Caco-2 (cell line): ENCODE results near the gene PRDM11. TPM values are rescaled to one million over a fixed set of nuclear protein-coding genes. Genes with fewer than 3 reads are reported as not detected.
A peak's percentile ranks its signal among the peaks of the same experiment; 100 is the strongest.
"Not testable (repeated sequence)": the region's sequence is repeated elsewhere in the genome, so short reads cannot be mapped to it uniquely, and the experiment has no call there.

Experiments
- BruUV-seq: library from RNA; stranded (reverse); fragments of 400-500 nt; replicated peaks from 2 replicates; lab custom pipeline; 2021; lab: Mats Ljungman, UMichigan
- CTCF ChIA-PET: fragments of 300-600 bp; sonication (Branson Sonifier 250); formaldehyde crosslinking; loops from one replicate; lab custom pipeline; 2022; ENCODE audit warnings: antibody characterized with exemption; lab: Charles Lee
- POLR2A ChIA-PET: fragments of 300-600 bp; sonication (Branson Sonifier 250); formaldehyde crosslinking; loops from one replicate; lab custom pipeline; 2022; ENCODE audit warnings: antibody characterized with exemption; lab: Charles Lee
- DNase-seq, 2 experiments: peaks; one replicate each; pipeline versions ENCODE4 v3.0.0 to v3.0.0-alpha.2; 2020 to 2022
- H3K27me3 ChIP-seq: replicated peaks from 2 replicates; pipeline ENCODE4 v1.6.0; 2011; ENCODE audit warnings: low read length; ENCODE audit not compliant: control insufficient read depth, insufficient read depth
- H3K36me3 ChIP-seq: 2 replicates; pipeline ENCODE4 v1.5.1; 2011; ENCODE audit warnings: low read length; ENCODE audit not compliant: control insufficient read depth, insufficient read depth
- H3K4me1 ChIP-seq: fragments of 250-450 bp; sonication (Bioruptor Pico); 2 replicates; pipeline ENCODE4 v1.5.1; 2020; ENCODE audit warnings: mild to moderate bottlenecking
- H3K4me3 ChIP-seq: 2 replicates; pipeline ENCODE4 v1.5.1; 2011; ENCODE audit warnings: low read depth, mild to moderate bottlenecking, control low read depth, low read length
- H3K9me3 ChIP-seq: fragments of 250-450 bp; sonication (Bioruptor Pico); 2 replicates; pipeline ENCODE4 v1.5.1; 2020; ENCODE audit warnings: mild to moderate bottlenecking, moderate library complexity
- H3K27ac Mint-ChIP-seq: one replicate; pipeline ENCODE4 v1.8.0; 2022; ENCODE audit warnings: mixed read lengths; ENCODE audit not compliant: unreplicated experiment
- H3K27me3 Mint-ChIP-seq: one replicate; pipeline ENCODE4 v1.8.0; 2022; ENCODE audit warnings: mixed read lengths; ENCODE audit not compliant: insufficient read depth, unreplicated experiment
- H3K36me3 Mint-ChIP-seq: one replicate; pipeline ENCODE4 v1.8.0; 2022; ENCODE audit warnings: mild to moderate bottlenecking, mixed read lengths; ENCODE audit not compliant: insufficient read depth, unreplicated experiment
- H3K4me1 Mint-ChIP-seq: one replicate; pipeline ENCODE4 v1.8.0; 2022; ENCODE audit warnings: low read depth, mixed read lengths; ENCODE audit not compliant: unreplicated experiment
- H3K4me3 Mint-ChIP-seq: one replicate; pipeline ENCODE4 v1.8.0; 2022; ENCODE audit warnings: mild to moderate bottlenecking, moderate library complexity, mixed read lengths; ENCODE audit not compliant: unreplicated experiment
- H3K9me3 Mint-ChIP-seq: one replicate; pipeline ENCODE4 v1.8.0; 2022; ENCODE audit warnings: mixed read lengths; ENCODE audit not compliant: unreplicated experiment
- intact Hi-C: fragments of 100-400 bp; cut with micrococcal nuclease; formaldehyde crosslinking; loops from one replicate; pipeline ENCODE4 v1.10.0; 2022; ENCODE audit not compliant: unreplicated experiment
- total RNA-seq: library from RNA; stranded (reverse); gene quantifications from 2 replicates; pipeline ENCODE4 v1.2.3, GENCODE V29; 2022
- TF ChIP-seq, protein P1 (sequence below), 2 experiments: fragments of 200-600 bp in 1 of 2; IDR thresholded peaks; 1 replicate in 1 of 2; 2 replicates in 1 of 2; pipeline versions ENCODE4 v1.5.1 to v1.8.0; 2011 to 2022; ENCODE audit warnings: antibody characterized with exemption in 1 of 2, control low read depth in 1 of 2, inconsistent platforms in 1 of 2, low read depth in 1 of 2, low read length in 1 of 2, mild to moderate bottlenecking in 1 of 2, moderate library complexity in 1 of 2; ENCODE audit not compliant: insufficient read depth in 1 of 2, severe bottlenecking in 1 of 2, unreplicated experiment in 1 of 2

PRDM11 gene
- total RNA-seq, 1 experiment from 2014 or later, result 11.8 TPM

DNA sequence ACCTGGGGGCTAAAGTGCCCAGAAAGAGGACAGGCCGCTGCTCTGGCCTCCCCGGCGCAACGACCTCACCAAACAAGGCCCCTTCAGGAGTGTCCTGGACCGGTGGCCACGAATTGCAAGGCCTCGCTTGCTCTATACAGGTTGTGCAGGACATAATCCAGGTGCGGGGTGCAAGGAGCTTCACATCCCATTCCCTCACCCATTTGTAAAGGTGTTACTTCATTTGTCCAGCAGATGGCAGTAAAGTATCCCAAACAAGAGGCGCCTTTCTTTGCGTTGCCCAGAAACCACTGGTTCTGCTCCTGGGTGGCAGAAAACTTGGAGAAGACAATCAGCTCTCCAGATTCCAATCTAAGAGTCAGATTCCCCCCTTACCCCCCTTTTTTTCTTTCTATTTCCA, 35.9 kb upstream of the PRDM11 start:
- H3K9me3 ChIP-seq, result no peaks in the 10 kb centered on the region
- no peak overlapping the region for H3K4me3 ChIP-seq
- ChIA-PET POLR2A (no interaction called here), CTCF (interaction anchor here (0.5 to 2.1 kb wide), 24 partner anchors 8 to 476 kb away, joined by 3 to 20 read pairs (median 4); partner anchors contain the start of gene SYT13)
- H3K36me3 ChIP-seq, result no peaks in the 10 kb centered on the region
- Mint-ChIP-seq H3K4me3 (no peak overlapping the region), H3K36me3 (no peaks in the 10 kb centered on the region), H3K27ac (no peak overlapping the region), H3K4me1 (no peaks in the 10 kb centered on the region), H3K27me3 (peaks cover 14% of the 10 kb centered on the region), H3K9me3 (no peaks in the 10 kb centered on the region)
- DNase-seq, result peak in 1 of 2 experiments; percentile 75
- TF ChIP-seq, protein P1, sequence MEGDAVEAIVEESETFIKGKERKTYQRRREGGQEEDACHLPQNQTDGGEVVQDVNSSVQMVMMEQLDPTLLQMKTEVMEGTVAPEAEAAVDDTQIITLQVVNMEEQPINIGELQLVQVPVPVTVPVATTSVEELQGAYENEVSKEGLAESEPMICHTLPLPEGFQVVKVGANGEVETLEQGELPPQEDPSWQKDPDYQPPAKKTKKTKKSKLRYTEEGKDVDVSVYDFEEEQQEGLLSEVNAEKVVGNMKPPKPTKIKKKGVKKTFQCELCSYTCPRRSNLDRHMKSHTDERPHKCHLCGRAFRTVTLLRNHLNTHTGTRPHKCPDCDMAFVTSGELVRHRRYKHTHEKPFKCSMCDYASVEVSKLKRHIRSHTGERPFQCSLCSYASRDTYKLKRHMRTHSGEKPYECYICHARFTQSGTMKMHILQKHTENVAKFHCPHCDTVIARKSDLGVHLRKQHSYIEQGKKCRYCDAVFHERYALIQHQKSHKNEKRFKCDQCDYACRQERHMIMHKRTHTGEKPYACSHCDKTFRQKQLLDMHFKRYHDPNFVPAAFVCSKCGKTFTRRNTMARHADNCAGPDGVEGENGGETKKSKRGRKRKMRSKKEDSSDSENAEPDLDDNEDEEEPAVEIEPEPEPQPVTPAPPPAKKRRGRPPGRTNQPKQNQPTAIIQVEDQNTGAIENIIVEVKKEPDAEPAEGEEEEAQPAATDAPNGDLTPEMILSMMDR (IDR thresholded peaks at IDR 0.05; ENCODE audit: insufficient read depth in 1 of 2, low read depth in 1 of 2, low read length in 1 of 2, severe bottlenecking in 1 of 2, unreplicated experiment in 1 of 2), result peak; percentile 74 to 86
- no TSS peak for BruUV-seq
- intact Hi-C loops, result loop anchor here (1.0 to 5.0 kb wide), 4 partner anchors 122 to 222 kb away; no protein-coding TSS in a partner anchor
- peaks cover 9% of the 10 kb centered on the region; the same call in 1 of the 2 replicates for H3K4me1 ChIP-seq
- no peaks in the 10 kb centered on the region for H3K27me3 ChIP-seq

DNA sequence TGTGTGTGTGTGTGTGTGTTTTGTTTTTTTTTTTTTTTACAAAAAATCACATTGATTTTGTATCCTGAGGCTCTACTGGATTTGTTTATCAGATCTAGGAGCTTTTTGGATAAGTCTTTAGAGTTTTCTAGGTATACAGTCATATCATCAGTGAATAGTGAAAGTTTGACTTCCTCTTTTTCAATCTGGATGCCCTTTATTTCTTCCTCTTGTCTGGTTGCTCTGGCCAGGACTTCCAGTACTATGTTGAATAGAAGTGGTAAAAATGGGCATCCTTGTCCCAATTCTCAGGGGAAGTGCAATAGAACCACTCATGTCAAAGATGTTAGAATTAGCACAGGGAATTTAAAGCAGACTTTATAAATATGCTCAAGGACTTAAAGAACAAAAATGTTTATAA, 32.6 kb upstream of the PRDM11 start:
- ChIA-PET CTCF (no interaction called here), POLR2A (no interaction called here)
- Mint-ChIP-seq H3K27ac (no peak overlapping the region), H3K4me3 (no peak overlapping the region), H3K9me3 (no peaks in the 10 kb centered on the region), H3K27me3 (peaks cover 19% of the 10 kb centered on the region), H3K36me3 (no peaks in the 10 kb centered on the region), H3K4me1 (no peaks in the 10 kb centered on the region)
- TF ChIP-seq, protein P1 (IDR thresholded peaks at IDR 0.05; ENCODE audit: insufficient read depth in 1 of 2, low read depth in 1 of 2, low read length in 1 of 2, severe bottlenecking in 1 of 2, unreplicated experiment in 1 of 2), result no peak
- intact Hi-C loops, result loop anchor here (5.0 kb wide), 1 partner anchor 118 kb away; no protein-coding TSS in a partner anchor
- no peaks in the 10 kb centered on the region for H3K4me1 ChIP-seq
- no peaks in the 10 kb centered on the region for H3K9me3 ChIP-seq
- H3K4me3 ChIP-seq, result no peak overlapping the region
- H3K27me3 ChIP-seq, result no peaks in the 10 kb centered on the region
- H3K36me3 ChIP-seq, result no peaks in the 10 kb centered on the region
- BruUV-seq, result no TSS peak
- no peak for DNase-seq

DNA sequence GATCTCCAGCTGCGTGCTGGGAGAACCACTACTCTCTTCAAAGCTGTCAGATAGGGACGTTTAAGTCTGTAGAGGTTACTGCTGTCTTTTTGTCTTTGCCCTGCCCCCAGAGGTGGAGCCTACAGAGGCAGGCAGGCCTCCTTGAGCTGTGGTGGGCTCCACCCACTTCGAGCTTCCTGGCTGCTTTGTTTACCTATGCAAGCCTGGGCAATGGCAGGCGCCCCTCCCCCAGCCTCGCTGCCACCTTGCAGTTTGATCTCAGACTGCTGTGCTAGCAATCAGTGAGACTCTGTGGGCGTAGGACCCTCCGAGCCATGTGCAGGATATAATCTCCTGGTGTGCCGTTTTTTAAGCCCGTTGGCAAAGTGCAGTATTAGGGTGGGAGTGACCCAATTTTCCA, 18.6 kb upstream of the PRDM11 start:
- BruUV-seq, DNase-seq, H3K36me3 Mint-ChIP-seq, H3K4me1 Mint-ChIP-seq, H3K4me3 Mint-ChIP-seq, intact Hi-C loops, POLR2A ChIA-PET, H3K4me3 ChIP-seq, H3K4me1 ChIP-seq, H3K9me3 Mint-ChIP-seq, H3K9me3 ChIP-seq, H3K36me3 ChIP-seq, H3K27ac Mint-ChIP-seq, H3K27me3 ChIP-seq: not testable (repeated sequence)
- CTCF ChIA-PET, result interaction anchor here (0.5 kb wide), 1 partner anchor 199 kb away, joined by 8 read pairs; no protein-coding TSS in a partner anchor
- peaks cover 11% of the 10 kb centered on the region for H3K27me3 Mint-ChIP-seq
